Measurements from ENCODE around the gene AK9.
"Not testable (repeated sequence)": the region's sequence is repeated elsewhere in the genome, so short reads cannot be mapped to it uniquely, and the experiment has no call there.

Gene AK9

DNA sequence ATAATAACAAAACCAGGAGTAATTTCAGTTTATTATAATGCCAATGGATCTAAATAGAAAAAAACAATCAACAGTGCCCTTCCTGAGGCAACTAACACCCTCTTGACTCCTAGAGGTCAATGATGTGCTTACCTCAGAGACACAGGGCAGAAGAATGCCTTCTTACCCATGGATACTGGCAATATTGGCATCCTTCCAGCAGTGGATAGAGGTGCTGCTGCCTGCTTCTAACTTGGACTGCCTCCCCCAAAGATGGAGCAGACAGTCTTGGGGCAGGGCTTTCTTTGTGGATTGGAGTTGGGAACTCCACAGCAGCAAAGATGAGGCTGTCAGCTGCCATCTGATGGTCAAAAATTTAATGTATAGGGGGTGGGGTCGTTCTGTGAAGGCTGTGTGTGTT lies 78.7 kb downstream of the AK9 start:
- no peak for DNase-seq

DNA sequence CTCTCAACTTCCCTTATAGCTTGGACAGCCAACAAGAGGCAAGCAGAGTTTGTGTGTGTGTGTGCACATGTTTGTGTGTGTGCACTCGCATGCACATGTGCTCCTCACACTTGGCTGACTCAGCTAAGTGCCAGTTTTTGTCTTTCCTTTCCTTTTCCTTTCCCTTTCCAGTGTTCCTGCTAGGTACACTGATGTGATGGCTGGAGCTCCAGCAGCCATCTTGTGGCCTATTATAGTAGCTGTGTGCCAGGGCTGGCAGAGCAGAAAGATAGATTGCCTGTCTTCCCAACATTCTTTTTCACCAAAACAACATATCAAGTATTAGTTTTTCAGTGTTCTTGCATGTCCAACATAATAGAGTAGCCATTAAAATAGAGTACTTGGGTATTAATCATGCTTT lies 79.5 kb downstream of the AK9 start:
- no peak for DNase-seq

GRCh38 chr6:109610590-109610989 lies 80.4 kb downstream of the AK9 start:
- no peak for DNase-seq

- no peak for DNase-seq
Measured at GRCh38 chr6:109609737-109610136, 81.3 kb downstream of the AK9 start.

- DNase-seq, result no peak
Measured at GRCh38 chr6:109606359-109606758, 84.6 kb downstream of the AK9 start.

GRCh38 chr6:109595998-109596397 lies 95.0 kb downstream of the AK9 start:
- DNase-seq, result peak; percentile 14

DNA sequence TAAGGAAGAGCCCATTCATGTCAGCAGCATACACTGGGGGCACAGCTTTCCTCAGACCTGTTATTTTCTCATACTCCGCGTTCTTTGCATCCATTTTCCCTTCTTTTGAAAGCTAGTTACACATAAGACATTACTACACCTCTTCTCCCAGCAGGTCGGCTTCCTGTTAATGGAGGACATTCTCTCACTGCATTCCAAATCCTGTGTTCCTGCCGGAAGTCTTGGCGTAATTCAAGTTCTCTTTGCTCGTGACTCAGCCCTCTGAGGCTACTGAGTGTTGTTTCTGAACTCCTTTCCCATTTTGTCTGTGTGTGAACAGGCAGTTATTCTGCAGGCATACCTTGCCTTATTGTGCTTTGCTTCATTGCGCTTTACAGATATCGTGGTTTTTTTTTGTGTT lies 110.5 kb downstream of the AK9 start:
- DNase-seq, result no peak

GRCh38 chr6:109579361-109579760 lies 111.6 kb downstream of the AK9 start:
- DNase-seq, result no peak

DNA sequence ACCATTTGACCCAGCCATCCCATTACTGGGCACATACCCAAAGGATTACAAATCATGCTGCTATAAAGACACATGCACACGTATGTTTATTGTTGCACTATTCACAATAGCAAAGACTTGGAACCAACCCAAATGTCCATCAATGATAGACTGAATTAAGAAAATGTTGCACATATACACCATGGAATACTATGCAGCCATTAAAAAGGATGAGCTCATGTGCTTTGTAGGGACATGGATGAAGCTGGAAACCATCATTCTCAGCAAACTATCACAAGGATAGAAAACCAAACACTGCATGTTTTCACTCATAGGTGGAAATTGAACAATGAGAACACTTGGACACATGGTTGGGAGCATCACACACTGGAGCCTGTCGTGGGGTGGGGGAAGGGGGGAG lies 121.1 kb downstream of the AK9 start:
- DNase-seq, result not testable (repeated sequence)

DNA sequence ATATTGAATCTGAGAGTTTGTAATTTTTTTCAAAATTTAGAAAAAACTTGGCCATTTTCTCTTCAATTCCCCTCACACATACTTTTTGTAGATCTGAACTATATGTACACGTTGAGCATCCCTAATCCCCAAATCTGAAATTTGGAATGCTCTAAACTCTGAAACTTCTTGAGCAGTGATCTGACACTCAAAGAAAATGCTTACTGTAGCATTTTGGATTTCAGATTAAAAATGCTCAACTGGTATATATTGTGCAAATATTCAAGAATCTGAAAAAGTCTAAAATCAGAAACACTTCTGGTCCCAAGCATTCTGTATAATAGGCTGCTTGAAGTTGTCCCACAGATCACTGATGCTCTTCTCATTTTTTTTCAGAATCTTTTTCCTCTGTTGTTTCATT lies 129.2 kb downstream of the AK9 start:
- DNase-seq, result no peak

- DNase-seq, result no peak
Measured at GRCh38 chr6:109531446-109531845, 159.6 kb downstream of the AK9 start.

DNA sequence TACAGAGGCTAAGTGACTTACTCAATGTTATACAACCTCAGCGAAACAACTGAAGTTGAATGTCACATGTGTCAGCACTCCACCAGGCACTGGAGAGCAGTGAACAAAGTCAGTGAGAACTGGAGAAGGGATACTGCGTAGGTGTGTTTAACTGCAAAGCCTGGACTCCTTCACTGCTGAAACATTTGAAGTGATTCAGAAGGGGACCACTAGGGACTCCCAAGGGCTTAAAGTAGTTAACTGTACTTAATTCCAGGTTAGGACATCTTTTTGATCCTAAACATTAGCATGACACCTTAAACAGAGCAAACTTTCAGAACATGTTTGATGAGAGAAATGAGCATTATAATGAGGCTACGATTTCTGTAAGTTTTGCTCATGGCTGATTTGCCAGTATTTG lies 163.0 kb downstream of the AK9 start:
- DNase-seq, result no peak

DNA sequence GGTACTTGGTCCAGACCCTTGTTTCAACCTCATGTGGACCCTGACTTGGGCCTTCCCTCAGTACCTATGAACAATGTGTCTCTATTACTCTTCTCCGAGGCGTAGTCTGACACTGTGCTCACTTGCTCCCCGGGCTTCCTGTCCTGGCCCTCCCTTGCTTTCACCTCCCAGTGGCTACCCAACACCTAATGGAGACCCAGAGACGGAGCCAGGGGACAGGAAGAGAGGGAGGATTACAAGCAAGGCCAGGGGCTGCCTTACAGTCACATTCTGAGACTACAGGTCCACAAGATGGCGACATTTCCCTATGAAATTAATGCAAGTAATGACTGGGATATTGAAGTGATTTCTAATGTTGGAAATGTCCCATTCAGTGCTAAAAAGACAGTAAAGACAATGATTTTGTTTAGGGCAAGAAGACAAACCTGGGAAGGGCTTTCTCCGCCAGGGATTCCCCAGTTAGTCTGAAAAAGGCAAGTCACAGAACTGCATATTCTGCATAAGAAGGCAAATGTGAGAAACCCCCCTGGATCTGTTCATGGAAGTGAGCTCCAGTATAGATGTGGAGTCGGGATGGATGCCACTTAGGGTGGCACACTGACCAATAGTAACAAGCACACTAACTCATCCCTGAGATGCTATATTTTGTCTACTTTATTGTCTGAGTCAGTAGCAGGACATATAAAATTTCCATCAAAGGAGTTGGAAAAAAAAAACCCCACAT lies 163.9 kb downstream of the AK9 start:
- DNase-seq, result peak; percentile 67

DNA sequence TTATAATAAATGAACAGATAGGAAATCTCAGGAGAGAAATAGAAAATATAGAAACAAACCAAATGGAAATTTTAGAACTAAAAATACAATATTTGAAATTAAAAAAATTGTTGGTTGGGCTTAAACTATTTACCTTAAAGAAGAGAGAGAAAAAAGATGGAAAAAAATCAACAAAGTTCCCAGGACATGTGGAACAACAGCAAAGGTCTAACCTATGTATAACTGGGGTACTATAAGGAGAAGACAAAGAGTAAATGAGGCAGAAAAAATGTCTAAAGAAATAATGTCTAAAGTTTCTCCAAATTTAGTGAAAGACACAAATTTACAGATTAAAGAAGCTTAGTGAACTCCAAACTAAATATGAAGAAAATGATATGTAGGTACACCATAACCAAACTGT lies 166.9 kb downstream of the AK9 start:
- DNase-seq, result no peak

- DNase-seq, result no peak
Measured at GRCh38 chr6:109523478-109523877, 167.5 kb downstream of the AK9 start.

GRCh38 chr6:109521080-109521479 lies 169.9 kb downstream of the AK9 start:
- DNase-seq, result no peak

DNA sequence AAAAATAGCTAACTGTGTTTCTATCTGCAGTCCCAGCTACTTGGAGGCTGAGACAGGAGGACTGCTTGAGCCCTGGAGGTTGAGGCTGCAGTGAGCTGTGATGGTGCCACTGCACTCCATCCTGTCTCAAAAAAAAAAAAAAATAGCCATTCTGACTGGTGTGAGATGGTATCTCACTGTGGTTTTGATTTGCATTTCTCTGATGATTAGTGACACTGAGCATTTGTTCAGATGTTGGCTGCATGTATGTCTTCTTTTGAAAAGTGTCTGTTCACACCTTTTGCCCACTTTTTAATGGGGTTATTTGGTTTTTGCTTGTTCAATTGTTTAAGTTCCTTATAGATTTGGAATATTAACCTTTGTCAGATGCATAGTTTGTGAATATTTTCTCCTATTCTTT lies 171.4 kb downstream of the AK9 start:
- not testable (repeated sequence) for DNase-seq

GRCh38 chr6:109516929-109517328 lies 174.1 kb downstream of the AK9 start:
- DNase-seq, result no peak

DNA sequence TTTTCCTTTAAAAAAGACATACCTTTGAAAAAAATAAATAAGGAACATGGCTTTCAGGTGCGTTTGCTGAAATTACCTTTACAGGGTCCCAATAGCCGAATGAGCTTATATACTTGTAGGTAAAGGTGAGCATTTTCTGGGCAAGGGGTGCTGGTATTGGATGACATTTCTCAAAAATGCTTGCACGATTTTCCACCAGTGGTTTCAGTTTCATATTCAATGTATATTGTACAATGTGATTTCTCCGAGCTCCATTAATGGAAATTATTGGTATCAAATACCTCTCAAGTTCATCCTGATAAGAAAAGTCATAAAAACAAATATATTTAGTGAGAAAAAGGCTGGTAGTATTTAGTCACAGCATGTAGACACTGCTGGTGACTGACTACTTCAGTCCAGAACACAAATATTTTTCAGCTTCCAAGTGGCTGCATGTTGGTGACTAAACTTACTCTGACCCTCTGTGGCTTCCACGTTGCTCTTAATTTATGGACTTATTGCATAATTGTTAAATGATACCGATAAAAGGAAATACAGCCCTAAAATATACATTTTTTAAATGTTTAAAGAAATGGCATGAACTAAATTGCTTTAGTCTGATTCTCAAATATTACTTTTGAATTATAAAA lies 175.1 kb downstream of the AK9 start:
- peak; percentile 27 for DNase-seq

DNA sequence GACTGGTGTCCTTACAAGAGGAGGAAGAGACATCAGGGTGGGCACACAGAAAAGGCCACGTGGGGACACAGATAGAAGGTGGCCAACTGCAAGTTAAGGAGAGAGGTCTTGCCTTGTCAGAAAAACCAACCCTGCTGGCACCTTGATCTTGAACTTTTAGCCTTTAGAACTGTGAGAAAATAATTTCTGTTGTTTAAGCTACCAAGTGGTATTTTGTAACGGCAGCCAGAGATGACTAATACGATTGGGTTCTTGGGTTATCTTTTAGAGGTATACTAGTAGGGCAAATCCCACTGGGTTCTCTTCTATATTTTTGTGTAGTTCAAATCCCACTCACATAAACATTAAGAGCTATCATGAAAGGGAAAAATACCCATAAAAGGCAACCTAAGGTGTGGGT lies 176.1 kb downstream of the AK9 start:
- DNase-seq, result no peak

DNA sequence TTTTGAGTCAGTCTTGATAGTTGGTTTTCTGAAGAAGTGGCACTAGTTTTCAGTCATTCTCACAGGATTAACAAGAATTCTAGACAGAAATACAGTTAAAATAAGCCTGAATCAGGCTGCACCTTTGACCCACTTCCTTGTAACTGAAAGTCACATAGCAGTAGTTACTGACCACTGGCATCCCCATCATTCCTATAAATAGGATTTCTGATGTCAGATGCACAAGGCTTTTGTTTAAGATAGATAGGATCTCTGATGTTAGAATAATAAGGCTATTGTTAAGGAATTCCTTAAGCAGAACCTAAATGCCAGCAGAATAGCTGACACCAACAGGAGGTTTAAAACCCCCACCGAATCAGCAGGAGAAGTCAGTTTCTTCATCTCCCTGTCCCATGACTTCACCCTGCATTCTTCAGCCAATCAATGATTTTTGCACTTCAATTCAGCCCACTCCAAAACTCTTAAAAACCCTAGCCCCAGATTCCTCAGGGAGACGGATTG lies 177.4 kb downstream of the AK9 start:
- peak; percentile 10 for DNase-seq

GRCh38 chr6:109512271-109512817 lies 178.7 kb downstream of the AK9 start:
- no peak for DNase-seq

GRCh38 chr6:109511832-109512231 lies 179.2 kb downstream of the AK9 start:
- no peak for DNase-seq

GRCh38 chr6:109510358-109510757 lies 180.6 kb downstream of the AK9 start:
- no peak for DNase-seq
